Gastrocnemius medialis (tissue), 4 donors: ENCODE measurements around the gene GIT1.

Source experiments
- CTCF ChIP-seq, 5 experiments: fragments of 450-650 bp in 3 of 5; fragments of 200-600 bp in 2 of 5; sonication (generic) in 2 of 5; IDR thresholded peaks in 4 of 5; conservative IDR thresholded peaks in 1 of 5; 1 replicate in 4 of 5; 2 replicates in 1 of 5; pipeline ENCODE4 v1.5.1; 2016 to 2019; ENCODE audit warnings: antibody characterized with exemption in 5 of 5, mild to moderate bottlenecking in 3 of 5, moderate library complexity in 3 of 5
- POLR2A ChIP-seq, 2 donors: fragments of 450-650 bp; IDR thresholded peaks; one replicate each; pipeline ENCODE4 v1.6.1; 2017; ENCODE audit warnings: antibody characterized with exemption in 2 of 2, mild to moderate bottlenecking in 2 of 2, moderate library complexity in 2 of 2

GRCh38 chr17:29610395-29610794, 20.9 kb upstream of the GIT1 start:
- TF ChIP-seq CTCF (IDR thresholded peaks at IDR 0.05 in 4 of 5, conservative IDR thresholded peaks at IDR 0.05 in 1 of 5) (no peak), POLR2A (IDR thresholded peaks at IDR 0.05) (no peak)
